GM18526 (cell line): Measurements from ENCODE around the gene ANKS3.

ENCODE experiments used
- POLR2A ChIP-seq: IDR thresholded peaks from 3 replicates; pipeline ENCODE4 v1.6.1; 2011; ENCODE audit not compliant: insufficient read length; ENCODE audit errors: extremely low read depth

The ANKS3 gene

DNA sequence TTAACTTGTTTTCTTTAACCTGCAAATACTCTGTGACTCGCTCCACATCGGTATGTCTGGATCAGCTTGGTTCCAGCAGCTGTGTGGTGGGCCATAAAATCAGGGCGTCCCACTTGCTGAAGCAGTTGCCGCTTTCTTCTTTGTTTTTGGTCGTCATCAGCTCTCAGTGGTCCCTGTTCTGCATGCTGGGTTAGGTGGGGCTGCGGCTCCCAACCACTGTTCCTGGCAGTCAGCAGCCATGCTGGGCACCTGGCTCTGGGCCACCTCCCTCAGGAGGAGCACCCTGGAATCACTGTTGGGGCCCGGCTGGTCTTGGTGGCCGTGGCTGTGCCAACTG is 86.5 kb downstream of the ANKS3 start:
- TF ChIP-seq POLR2A, result no peak

DNA sequence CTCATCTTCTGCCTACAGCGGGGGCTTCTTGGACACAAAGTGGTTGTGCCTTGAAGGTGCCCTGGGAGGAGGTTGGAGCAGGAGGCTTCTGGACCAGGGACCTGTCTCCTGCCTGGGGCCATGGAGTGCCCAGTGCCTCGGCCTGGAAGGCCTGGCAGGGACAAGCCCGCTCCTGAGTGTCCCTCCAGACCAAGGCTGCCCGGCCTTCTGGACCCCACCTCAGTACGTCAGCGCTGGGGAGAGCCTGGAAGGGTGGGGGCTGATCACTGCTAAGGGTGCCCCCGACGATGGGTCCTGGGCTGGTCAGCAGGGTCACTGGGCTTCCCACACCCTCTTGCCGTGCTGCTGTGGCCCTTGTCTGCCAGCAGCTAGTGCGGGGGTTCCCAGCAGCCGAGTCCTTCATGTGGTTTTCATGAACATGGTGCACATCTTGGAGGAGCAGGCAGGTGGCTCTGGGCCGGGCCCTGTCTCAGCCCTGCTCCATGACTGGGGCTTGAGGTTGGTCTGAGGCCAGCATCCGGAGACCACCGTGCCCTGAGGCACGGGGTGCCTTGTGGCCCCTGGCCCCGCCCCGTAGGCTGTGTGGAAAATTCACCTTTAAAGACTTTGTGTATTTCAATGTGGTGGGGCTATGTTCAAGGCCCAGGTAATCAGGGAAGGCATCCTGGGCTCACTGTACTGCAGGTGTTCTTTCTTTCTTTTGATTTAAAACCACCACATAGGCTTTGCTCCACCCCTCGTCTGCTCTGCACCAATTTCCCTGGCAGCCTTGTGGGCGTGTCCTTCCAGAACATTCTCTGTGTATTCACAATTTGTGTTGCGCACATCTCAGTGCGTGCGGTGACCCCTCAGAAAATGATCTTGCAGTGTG is 87.1 kb downstream of the ANKS3 start:
- no peak for TF ChIP-seq POLR2A
